Calu3 (cell line): ENCODE results near the gene DNAJC3. TPM values are rescaled to one million over a fixed set of nuclear protein-coding genes. Genes with fewer than 3 reads are reported as not detected.
A peak's percentile ranks its signal among the peaks of the same experiment; 100 is the strongest.
"Not testable (repeated sequence)": the region's sequence is repeated elsewhere in the genome, so short reads cannot be mapped to it uniquely, and the experiment has no call there.

Experiments
- BruUV-seq: library from RNA; stranded (reverse); fragments of 400-500 nt; replicated peaks from 2 replicates; lab custom pipeline; 2021; lab: Mats Ljungman, UMichigan
- CTCF ChIA-PET: fragments of 300-600 bp; sonication (Branson Sonifier 250); formaldehyde crosslinking; loops from one replicate; lab custom pipeline; 2022; ENCODE audit warnings: antibody characterized with exemption; lab: Charles Lee
- DNase-seq: peaks from one replicate; pipeline ENCODE4 v3.0.0; 2022
- H3K27ac Mint-ChIP-seq: one replicate; pipeline ENCODE4 v1.8.0; 2022; ENCODE audit warnings: mixed read lengths; ENCODE audit not compliant: unreplicated experiment
- H3K27me3 Mint-ChIP-seq: one replicate; pipeline ENCODE4 v1.8.0; 2022; ENCODE audit warnings: mixed read lengths; ENCODE audit not compliant: unreplicated experiment
- H3K36me3 Mint-ChIP-seq: one replicate; pipeline ENCODE4 v1.8.0; 2022; ENCODE audit warnings: mild to moderate bottlenecking, moderate library complexity, mixed read lengths; ENCODE audit not compliant: insufficient read depth, unreplicated experiment
- H3K4me1 Mint-ChIP-seq: one replicate; pipeline ENCODE4 v1.8.0; 2022; ENCODE audit warnings: mild to moderate bottlenecking, low read depth, mixed read lengths; ENCODE audit not compliant: unreplicated experiment
- H3K4me3 Mint-ChIP-seq: one replicate; pipeline ENCODE4 v1.8.0; 2022; ENCODE audit warnings: mild to moderate bottlenecking, low read depth, moderate library complexity, mixed read lengths; ENCODE audit not compliant: unreplicated experiment
- H3K9me3 Mint-ChIP-seq: one replicate; pipeline ENCODE4 v1.8.0; 2022; ENCODE audit warnings: low read depth, mixed read lengths; ENCODE audit not compliant: unreplicated experiment
- intact Hi-C: fragments of 100-400 bp; cut with micrococcal nuclease; formaldehyde crosslinking; loops from one replicate; pipeline ENCODE4 v1.10.0; 2022; ENCODE audit not compliant: unreplicated experiment
- total RNA-seq: library from RNA; stranded (reverse); gene quantifications from 2 replicates; pipeline ENCODE4 v1.2.3, GENCODE V29; 2022
- TF ChIP-seq, protein P1 (sequence below): fragments of 200-600 bp; IDR thresholded peaks from one replicate; pipeline ENCODE4 v1.8.0; 2022; ENCODE audit warnings: antibody characterized with exemption; ENCODE audit not compliant: unreplicated experiment

DNAJC3 gene
- total RNA-seq, 1 experiment from 2014 or later = 22.2 TPM

DNA sequence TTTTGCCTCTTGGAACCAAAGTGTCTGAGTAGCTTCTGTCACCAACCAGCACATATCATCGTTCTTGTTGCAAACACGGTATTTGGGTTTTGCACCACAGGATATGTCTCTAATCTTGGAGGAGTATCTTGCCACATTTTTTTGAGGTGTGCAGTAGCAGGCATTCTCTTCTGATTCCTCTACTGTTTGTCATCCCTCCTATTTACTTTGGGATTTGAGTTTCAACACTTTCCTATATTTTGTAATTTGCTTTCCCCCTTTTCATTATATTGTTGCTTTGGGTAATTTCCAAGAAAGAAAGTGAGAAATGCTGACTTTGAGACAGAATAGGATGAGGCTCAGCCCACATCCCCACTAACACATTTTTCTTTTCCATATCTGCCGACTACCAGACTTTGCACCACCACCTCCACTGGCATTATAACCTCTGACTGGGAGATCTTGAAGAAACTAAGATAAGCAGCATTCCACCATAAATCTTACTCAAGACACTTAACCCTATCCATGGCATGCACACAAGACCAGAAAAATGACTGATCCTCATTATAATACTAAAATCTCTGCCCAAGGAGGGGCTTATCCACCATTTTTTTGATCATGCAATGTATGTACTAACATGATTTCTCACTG, 20.4 kb upstream of the DNAJC3 start:
- no peak overlapping the region for H3K4me3 Mint-ChIP-seq
- no peaks in the 10 kb centered on the region for H3K9me3 Mint-ChIP-seq
- no peak overlapping the region for H3K27ac Mint-ChIP-seq
- CTCF ChIA-PET = no interaction called here
- H3K36me3 Mint-ChIP-seq = no peaks in the 10 kb centered on the region
- TF ChIP-seq, protein P1, sequence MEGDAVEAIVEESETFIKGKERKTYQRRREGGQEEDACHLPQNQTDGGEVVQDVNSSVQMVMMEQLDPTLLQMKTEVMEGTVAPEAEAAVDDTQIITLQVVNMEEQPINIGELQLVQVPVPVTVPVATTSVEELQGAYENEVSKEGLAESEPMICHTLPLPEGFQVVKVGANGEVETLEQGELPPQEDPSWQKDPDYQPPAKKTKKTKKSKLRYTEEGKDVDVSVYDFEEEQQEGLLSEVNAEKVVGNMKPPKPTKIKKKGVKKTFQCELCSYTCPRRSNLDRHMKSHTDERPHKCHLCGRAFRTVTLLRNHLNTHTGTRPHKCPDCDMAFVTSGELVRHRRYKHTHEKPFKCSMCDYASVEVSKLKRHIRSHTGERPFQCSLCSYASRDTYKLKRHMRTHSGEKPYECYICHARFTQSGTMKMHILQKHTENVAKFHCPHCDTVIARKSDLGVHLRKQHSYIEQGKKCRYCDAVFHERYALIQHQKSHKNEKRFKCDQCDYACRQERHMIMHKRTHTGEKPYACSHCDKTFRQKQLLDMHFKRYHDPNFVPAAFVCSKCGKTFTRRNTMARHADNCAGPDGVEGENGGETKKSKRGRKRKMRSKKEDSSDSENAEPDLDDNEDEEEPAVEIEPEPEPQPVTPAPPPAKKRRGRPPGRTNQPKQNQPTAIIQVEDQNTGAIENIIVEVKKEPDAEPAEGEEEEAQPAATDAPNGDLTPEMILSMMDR = no peak
- intact Hi-C loops = no loop called here
- no peaks in the 10 kb centered on the region for H3K4me1 Mint-ChIP-seq
- BruUV-seq = no TSS peak
- DNase-seq = no peak
- H3K27me3 Mint-ChIP-seq = no peaks in the 10 kb centered on the region

GRCh38 chr13:95659500-95659899, 17.4 kb upstream of the DNAJC3 start:
- intact Hi-C loops = no loop called here
- CTCF ChIA-PET = no interaction called here
- no peaks in the 10 kb centered on the region for H3K36me3 Mint-ChIP-seq
- DNase-seq = no peak
- TF ChIP-seq, protein P1 = no peak
- H3K27ac Mint-ChIP-seq = no peak overlapping the region
- BruUV-seq = no TSS peak
- no peak overlapping the region for H3K4me3 Mint-ChIP-seq
- H3K4me1 Mint-ChIP-seq = no peaks in the 10 kb centered on the region
- H3K27me3 Mint-ChIP-seq = no peaks in the 10 kb centered on the region
- no peaks in the 10 kb centered on the region for H3K9me3 Mint-ChIP-seq

- peak; percentile 8 for DNase-seq
- no TSS peak for BruUV-seq
- Mint-ChIP-seq H3K4me3 (no peak overlapping the region), H3K27me3 (no peaks in the 10 kb centered on the region), H3K9me3 (peaks cover 2% of the 10 kb centered on the region), H3K36me3 (no peaks in the 10 kb centered on the region), H3K27ac (no peak overlapping the region), H3K4me1 (no peaks in the 10 kb centered on the region)
- CTCF ChIA-PET = interaction anchor here (0.6 to 1.0 kb wide), 3 partner anchors 18 to 41 kb away, joined by 3 to 6 read pairs (median 4); no protein-coding TSS in a partner anchor
- TF ChIP-seq, protein P1 = no peak
- intact Hi-C loops = loop anchor here (5.0 kb wide), 1 partner anchor 39 kb away; no protein-coding TSS in a partner anchor
Observed at GRCh38 chr13:95660981-95661581, 15.9 kb upstream of the DNAJC3 start.

- H3K4me1 Mint-ChIP-seq, DNase-seq, H3K27me3 Mint-ChIP-seq, H3K4me3 Mint-ChIP-seq, H3K36me3 Mint-ChIP-seq, intact Hi-C loops, BruUV-seq, H3K27ac Mint-ChIP-seq, CTCF ChIA-PET: not testable (repeated sequence)
- peaks cover 12% of the 10 kb centered on the region for H3K9me3 Mint-ChIP-seq
Observed at GRCh38 chr13:95667235-95667634, 9.7 kb upstream of the DNAJC3 start.

DNA sequence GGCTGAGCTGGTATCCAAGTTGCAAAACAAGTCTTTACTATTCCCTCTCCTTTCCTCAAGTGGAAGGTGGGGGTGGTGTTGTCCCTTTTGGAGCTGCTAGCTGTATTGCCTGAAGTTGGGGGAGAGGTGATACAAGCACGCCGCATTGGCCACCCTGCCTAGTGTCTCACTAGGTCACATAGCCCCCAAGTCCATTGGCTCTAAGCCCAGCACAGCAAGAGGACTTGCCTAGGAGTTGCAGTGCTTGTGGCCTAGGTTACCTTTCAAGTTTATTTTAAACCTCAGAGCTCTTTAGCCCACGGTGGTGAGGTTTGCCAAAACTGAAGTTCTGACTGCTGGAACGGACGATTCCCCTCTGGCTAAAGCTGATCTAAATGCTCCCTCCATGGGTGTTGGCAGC, 5.3 kb upstream of the DNAJC3 start:
- Mint-ChIP-seq H3K36me3 (peaks cover 18% of the 10 kb centered on the region), H3K27ac (no peak overlapping the region), H3K27me3 (no peaks in the 10 kb centered on the region), H3K4me1 (no peaks in the 10 kb centered on the region), H3K4me3 (no peak overlapping the region), H3K9me3 (peaks cover 10% of the 10 kb centered on the region)
- DNase-seq = no peak
- TF ChIP-seq, protein P1 = no peak
- intact Hi-C loops = no loop called here
- BruUV-seq = no TSS peak
- CTCF ChIA-PET = no interaction called here
